Lower leg skin (tissue), 4 donors: ENCODE results near the gene SNRPD3. TPM values are rescaled to one million over a fixed set of nuclear protein-coding genes. Genes with fewer than 3 reads are reported as not detected.
"Not testable (repeated sequence)": the region's sequence is repeated elsewhere in the genome, so short reads cannot be mapped to it uniquely, and the experiment has no call there.

ENCODE experiments used
- DNase-seq, 2 donors: peaks; one replicate each; pipeline ENCODE4 v3.0.0-alpha.2; 2019; ENCODE audit warnings: low spot score in 2 of 2
- H3K4me3 ChIP-seq: fragments of 200-600 bp; sonication (generic); 2 replicates; pipeline ENCODE4 v1.5.1; 2017; ENCODE audit warnings: mild to moderate bottlenecking, low read depth; ENCODE audit not compliant: poor library complexity, severe bottlenecking
- CTCF ChIP-seq, 3 donors: fragments of 450-650 bp; IDR thresholded peaks; one replicate each; pipeline ENCODE4 v1.5.1; 2016; ENCODE audit warnings: antibody characterized with exemption in 3 of 3, mild to moderate bottlenecking in 3 of 3, moderate library complexity in 2 of 3
- POLR2A ChIP-seq, 2 donors: fragments of 450-650 bp; IDR thresholded peaks; one replicate each; pipeline ENCODE4 v1.6.1; 2016 to 2017; ENCODE audit warnings: antibody characterized with exemption in 2 of 2, mild to moderate bottlenecking in 1 of 2, moderate library complexity in 1 of 2
- WGBS, 2 donors: methylation state at CpG; one replicate each; pipeline ENCODE4 v1.1.5; 2018; 5-methylcytosine and 5-hydroxymethylcytosine counted together
- intact Hi-C: fragments of 100-400 bp; cut with DNase I; formaldehyde crosslinking; loops from one replicate; pipeline ENCODE4 v1.15.0; 2023; ENCODE audit warnings: low total_unique reads
- total RNA-seq, 4 donors: library from RNA; depleted of rRNA; stranded (reverse); fragments of >200 nt; gene quantifications; one replicate each; pipeline ENCODE4 v1.1.0, GENCODE V29; 2016

The SNRPD3 gene
- total RNA-seq, 4 donors from 2014 or later, result 108 to 134 (median 116) TPM

GRCh38 chr22:24525416-24526037 is 30.3 kb upstream of the SNRPD3 start:
- no peak for TF ChIP-seq POLR2A (IDR thresholded peaks at IDR 0.05)
- peak in 1 of 3 donors; percentile 93 for TF ChIP-seq CTCF (IDR thresholded peaks at IDR 0.05)
- 9 to 11% methylated on average over 12 of the region's 12 CpGs for WGBS, 2 donors
- no peak overlapping the region for H3K4me3 ChIP-seq
- peak; percentile 79 to 95 for DNase-seq
- intact Hi-C loops, result no loop called here

- 78 to 85% methylated on average over 2 of the region's 2 CpGs for WGBS, 2 donors
- no peak for TF ChIP-seq POLR2A (IDR thresholded peaks at IDR 0.05)
- TF ChIP-seq CTCF (IDR thresholded peaks at IDR 0.05), result no peak
- no peak for DNase-seq
- intact Hi-C loops, result no loop called here
- no peak overlapping the region for H3K4me3 ChIP-seq
Observed at GRCh38 chr22:24526191-24526590, 29.6 kb upstream of the SNRPD3 start.

- no peak overlapping the region for H3K4me3 ChIP-seq
- TF ChIP-seq CTCF (IDR thresholded peaks at IDR 0.05), result no peak
- no peak for TF ChIP-seq POLR2A (IDR thresholded peaks at IDR 0.05)
- no peak for DNase-seq
- 72 to 74% methylated on average over 2 of the region's 2 CpGs for WGBS, 2 donors
- intact Hi-C loops, result no loop called here
Observed at GRCh38 chr22:24529898-24530297, 25.9 kb upstream of the SNRPD3 start.

GRCh38 chr22:24530968-24531367 is 24.8 kb upstream of the SNRPD3 start:
- DNase-seq, H3K4me3 ChIP-seq, intact Hi-C loops: not testable (repeated sequence)
- WGBS, 2 donors, result 80 to 90% methylated on average over 3 of the region's 3 CpGs

GRCh38 chr22:24532075-24532474 is 23.7 kb upstream of the SNRPD3 start:
- WGBS, 2 donors, result 77 to 81% methylated on average over 1 of the region's 1 CpG
- H3K4me3 ChIP-seq, result no peak overlapping the region
- intact Hi-C loops, result no loop called here
- TF ChIP-seq POLR2A (IDR thresholded peaks at IDR 0.05), result no peak
- TF ChIP-seq CTCF (IDR thresholded peaks at IDR 0.05), result no peak
- DNase-seq, result no peak

- no peak for DNase-seq
- TF ChIP-seq CTCF (IDR thresholded peaks at IDR 0.05), result no peak
- WGBS, 2 donors, result 93 to 97% methylated on average over 4 of the region's 4 CpGs
- intact Hi-C loops, result no loop called here
- H3K4me3 ChIP-seq, result no peak overlapping the region
Observed at GRCh38 chr22:24535348-24535747, 20.5 kb upstream of the SNRPD3 start.
